NCI-H2196 (cell line): ENCODE measurements around the gene LINGO1.

Source experiments
- DNase-seq: peaks from one replicate; lab custom pipeline; 2025; ENCODE audit not compliant: unreplicated experiment; lab: John Stamatoyannopoulos, UW

LINGO1 gene

GRCh38 chr15:77633134-77633912, 611 bp upstream of the LINGO1 start:
- DNase-seq, result peak; percentile 79

GRCh38 chr15:77631745-77632533, 773 bp downstream of the LINGO1 start:
- no peak for DNase-seq

DNA sequence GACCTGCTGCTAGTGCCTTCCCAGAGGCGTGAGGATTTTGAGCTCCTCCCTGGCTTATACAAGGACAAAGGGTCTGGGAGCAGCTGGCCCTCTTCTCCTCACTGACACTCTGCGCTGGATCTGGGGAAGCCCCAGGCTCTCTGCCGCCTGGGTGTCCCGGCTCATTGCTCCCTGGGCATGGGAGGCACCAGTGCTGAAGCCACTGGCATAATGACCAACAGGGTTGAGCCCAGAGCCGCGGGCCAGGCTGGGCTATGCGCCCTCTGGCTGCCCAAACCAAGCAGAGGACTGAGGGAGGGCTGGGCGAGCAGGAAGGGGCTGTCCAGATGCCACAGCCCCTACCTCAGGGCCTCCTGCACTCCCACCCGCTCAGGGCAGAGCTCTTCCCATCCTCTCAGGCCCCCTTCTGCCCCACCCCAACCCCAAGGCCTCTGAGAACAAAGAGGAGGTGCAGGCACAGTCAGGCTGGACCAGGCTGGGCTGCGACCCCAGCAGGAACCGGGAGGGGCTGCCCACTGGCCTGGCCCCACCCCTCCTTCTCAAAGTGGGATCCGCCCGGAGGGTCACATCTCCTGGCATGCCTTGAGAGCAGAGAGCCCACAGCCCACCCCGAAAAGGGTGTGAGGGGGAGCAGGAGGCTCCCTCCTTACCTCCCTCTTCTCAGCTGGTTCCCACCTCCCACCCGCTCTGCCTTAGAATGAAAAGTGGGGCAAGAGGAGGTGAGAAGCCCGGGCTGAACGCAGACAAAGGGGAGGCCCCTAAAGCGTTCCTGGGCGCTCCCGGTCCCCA, 1.6 kb downstream of the LINGO1 start:
- no peak for DNase-seq

DNA sequence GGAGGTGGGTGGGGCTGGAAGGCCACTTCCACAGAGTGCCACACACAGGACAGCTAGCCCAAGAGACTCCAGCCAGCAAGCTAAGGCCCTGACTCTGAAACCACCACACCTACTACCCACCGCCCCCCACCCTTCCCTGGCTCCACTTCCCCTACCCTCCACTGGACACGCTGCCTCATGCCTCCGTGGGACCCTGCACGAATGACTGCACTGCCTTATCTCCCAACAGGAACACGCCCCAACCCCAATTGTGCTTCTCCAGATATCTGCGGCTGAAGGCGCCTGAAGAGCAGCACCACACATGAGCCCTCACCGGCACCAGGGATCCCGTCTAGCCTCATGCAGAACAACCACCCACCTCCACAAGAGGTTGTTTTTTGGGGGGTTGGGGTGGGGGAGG, 2.7 kb downstream of the LINGO1 start:
- DNase-seq, result no peak

DNA sequence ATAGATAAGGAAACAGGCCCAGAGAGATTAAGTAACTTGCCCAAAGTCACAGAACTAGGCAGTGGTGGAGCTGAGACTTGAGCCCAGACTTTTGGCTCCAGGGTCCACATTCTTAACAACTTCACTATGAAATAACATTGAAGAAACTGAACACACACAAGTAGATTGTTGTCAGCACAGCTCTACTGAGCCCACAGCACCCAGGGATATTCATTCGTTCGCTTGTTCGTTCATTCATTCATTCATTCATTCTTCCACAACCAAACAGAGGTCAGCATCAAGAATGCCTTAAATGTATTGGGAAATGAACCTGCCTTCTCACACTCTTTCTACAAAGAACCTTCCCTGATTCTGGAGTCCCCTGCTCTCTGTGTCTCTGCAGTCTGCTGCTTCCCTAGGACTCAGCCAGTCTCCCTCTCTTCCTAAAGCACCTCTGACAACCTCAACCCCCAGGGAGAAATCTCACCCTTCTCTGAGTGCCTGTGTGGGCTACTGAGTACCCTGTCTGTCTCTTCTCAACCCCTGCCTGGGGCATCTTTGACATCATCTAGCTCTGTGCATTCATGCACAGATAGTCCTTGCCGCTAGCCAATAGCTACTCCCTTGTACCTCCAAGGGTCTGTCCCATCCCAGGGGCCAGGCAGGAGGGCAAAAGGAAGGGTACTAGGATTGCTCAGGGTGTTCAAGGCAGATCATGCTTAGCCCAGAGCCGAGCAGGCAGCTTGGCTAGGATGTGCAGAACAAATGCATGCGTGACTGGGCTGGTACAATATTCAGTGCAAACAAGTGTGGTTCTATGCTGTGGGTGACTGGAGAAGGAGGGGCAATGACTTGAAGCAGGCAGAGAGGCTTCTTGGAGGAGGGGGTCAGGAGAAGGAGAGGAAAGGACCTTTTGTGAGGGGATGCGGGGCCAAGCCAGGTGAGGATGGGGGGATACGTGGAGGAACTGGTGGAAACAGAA, 3.4 kb downstream of the LINGO1 start:
- no peak for DNase-seq

GRCh38 chr15:77628010-77628409, 4.7 kb downstream of the LINGO1 start:
- no peak for DNase-seq

DNA sequence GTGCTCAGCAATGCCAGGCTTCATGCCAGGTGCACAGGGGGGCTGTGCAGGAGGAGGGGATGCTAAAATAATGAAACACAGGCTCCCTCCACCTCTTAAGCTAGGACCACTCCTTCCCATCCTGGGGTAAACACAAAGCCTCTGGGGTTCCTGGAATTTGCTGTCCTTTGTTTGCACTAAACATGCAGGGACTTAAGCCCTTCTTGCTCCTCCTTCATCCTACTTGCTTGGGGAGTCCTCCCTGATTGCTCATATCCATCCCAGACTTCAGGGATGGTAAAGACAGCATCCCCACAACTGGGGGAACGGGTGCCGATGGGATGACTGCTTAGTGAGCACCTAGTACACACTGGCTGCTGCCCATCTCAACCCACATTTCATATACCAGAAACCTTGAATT, 5.1 kb downstream of the LINGO1 start:
- DNase-seq, result no peak

GRCh38 chr15:77627067-77627466, 5.6 kb downstream of the LINGO1 start:
- DNase-seq, result no peak

DNA sequence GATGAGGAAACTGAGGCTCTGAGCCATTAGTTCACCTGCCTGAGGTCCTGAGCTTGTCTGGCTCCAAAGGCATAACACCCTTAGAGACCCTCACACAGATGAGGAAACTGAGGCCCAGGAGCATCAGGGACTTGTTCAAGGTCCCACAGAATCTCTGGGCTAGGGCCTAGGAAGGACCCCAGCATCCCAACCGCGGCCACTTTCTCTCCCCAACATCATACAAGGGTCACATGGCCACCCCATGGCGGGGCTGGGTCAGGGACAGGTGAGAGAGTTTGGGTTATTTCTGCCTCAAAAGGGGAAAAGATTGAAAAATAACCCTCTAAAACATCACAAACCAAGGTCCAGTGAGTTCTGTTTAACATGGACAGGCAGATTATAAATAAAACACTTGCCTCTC, 6.7 kb downstream of the LINGO1 start:
- no peak for DNase-seq

DNA sequence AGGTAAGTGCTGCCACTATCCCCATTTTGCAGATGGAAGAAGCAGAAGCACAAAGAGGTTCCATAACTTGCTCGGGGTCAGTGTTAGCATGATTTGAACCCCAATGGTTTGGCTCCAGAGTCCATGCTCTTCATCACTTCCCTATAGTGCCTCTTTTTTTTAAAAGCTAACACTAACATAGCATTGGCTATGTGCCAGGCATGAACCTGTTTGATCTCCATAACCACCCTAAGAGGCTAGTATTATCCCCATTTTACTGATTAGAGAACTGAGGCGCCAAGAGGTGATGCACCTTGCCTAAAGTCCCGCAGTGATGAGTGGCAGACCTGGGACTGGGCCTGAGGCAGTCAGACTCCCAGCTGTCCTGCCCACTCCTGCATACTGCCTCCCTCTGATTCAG, 7.3 kb downstream of the LINGO1 start:
- no peak for DNase-seq

DNA sequence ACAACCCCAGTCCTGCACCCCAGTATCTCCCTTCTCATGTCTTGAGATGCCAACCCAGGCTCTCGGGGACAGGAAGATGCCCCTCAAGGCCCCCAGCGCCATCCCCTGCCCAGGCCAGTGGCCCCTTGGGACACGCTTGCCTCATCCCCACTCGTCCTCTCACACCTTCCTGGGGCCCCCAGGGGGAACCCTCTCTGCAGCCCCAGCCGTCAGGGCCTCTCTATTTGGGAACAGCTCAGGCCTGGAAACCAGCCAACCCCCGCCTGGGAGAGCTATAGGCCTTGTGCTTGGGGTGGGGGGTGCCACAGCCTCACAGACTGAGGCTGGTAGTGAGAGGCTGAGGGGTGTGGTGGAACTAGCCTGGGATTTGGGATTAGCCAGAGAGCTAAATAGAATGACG, 7.8 kb downstream of the LINGO1 start:
- DNase-seq, result no peak

- no peak for DNase-seq
Measured at GRCh38 chr15:77623755-77624524, 8.8 kb downstream of the LINGO1 start.

DNA sequence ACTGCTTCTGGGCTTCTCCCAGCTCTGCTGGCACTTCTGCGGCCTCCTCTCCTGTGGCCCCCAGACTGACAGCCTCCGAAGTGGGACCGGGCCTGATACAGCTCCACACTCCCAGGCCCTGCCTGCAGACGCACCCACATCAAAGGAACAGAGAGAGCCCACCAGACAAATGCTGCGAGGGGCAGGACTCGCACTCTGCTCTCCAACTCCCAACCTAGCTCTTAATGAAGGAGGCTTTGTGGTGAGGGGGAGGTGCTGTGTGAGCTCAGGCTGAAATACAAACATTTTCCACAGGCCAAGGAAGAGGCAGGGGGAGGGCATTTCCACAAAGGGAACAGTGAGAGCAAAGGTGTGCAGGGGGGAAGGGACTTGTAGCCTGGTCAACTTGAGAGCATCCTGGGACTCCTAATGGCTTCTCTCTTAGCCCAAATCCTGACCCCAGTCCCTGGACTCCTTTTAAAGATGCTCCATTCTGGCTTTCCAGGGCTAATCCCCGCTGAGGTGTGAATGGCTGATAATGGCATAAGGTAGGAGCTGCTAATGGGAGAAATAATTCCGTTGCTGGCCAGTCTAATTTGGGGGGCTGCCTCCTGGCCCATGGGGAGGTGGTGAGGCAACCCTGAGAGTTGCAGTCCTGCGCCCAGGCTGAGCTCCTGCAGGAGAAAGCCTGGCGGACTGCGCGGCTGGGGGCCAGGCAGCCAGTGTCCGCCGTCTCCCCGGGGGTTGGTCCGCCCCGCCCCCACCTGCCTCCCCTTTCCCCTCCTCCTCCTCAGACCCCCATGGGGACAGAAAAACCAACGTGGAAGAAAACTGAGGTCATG, 9.6 kb downstream of the LINGO1 start:
- no peak for DNase-seq

DNA sequence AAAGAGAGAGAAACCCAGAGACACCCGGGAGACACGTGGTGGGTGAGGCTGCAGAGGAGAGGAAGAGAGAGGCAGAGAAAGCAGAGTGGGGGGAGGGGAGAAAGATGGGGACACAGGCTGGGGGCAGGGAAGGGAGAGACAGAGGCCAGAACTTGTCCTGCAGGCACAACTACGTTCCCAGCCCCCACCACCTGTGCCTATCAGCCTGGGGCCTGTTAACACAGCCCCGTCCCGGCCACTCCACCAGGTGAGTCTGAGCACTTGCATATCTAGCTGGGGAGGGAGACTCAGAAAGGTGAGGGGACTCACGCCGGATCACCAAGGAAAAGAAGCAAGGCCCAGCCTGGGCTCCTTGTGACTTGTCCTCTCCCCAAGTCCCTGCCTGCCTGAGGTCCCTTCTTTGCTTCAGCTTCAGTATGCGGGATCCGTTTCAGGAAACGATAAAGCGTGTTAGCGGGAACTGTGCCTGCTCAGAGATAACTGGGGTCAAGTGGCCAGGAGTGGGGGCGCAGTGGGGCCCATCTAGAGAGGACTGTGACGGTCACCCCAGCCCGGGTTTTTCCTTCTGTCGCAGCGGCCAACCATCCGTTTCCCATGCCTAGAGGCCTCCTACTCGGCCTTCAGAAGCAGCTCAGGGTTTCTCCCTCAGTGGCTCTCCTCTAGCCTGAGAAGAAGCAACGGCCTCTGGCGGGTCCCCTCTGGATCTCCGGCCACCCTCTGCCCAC, 10.3 kb downstream of the LINGO1 start:
- DNase-seq, result no peak

DNA sequence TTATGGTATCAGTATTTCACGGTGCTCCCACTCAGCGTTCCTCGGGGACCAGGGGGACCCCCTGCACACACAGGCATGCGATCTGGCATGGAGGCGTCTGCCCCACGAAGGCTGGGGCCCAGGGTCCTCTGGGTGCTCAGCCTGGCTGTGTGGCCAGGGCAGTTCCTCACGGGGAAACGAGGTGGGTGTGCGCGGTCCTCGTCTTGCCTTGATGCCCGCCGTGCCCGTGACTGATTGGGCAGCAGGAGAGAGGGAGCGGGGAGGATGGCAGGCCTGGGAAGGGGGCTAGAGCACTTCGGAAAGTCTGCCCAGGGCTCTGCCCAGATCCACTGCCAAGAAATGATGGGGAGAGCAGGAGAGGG, 10.9 kb downstream of the LINGO1 start:
- DNase-seq, result no peak

DNA sequence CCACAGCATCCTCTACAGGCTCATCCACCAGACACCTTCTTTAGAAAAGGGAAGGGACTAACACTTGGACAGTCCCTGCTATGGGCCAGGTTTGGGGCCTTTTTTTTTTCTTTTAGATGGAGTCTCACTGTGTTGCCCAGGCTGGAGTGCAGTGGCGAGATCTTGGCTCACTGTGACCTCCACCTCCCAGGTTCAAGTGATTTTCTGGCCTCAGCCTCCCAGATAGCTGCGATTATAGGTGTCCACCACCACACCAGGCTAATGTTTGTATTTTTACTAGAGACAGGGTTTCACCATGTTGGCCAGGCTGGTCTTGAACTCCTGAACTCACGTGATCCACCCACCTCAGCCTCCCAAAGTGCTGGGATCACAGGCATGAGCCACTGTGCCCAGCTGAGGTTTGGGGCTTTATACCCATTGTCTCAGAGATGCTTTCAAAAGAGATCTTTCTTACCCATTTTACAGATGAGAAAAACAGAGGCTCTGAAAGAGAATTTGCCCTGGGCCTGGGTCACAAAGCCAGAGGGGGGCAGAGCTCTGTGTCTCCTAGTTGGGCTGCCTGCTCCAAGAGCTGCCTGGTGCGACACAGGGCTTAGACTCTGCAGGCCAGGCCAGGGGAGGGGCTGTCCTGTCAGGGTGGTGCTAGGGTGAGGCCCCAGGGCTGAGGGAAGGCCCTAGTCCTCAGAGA, 11.6 kb downstream of the LINGO1 start:
- DNase-seq, result no peak

GRCh38 chr15:77620297-77620696, 12.4 kb downstream of the LINGO1 start:
- no peak for DNase-seq

- no peak for DNase-seq
Measured at GRCh38 chr15:77619883-77620282, 12.8 kb downstream of the LINGO1 start.
